ENCODE results near the gene PURB. TPM values are rescaled to one million over a fixed set of nuclear protein-coding genes. Genes with fewer than 3 reads are reported as not detected.

Gene PURB
- total RNA-seq, 1 donor from 2014 or later = 26.0 TPM

- H3K27me3 ChIP-seq = no peaks in the 10 kb centered on the region
- H3K27ac ChIP-seq = no peak overlapping the region
- no peak overlapping the region for H3K4me3 ChIP-seq
- no peaks in the 10 kb centered on the region for H3K4me1 ChIP-seq
- intact Hi-C loops (cut with DNase I) = loop anchor here (5.0 kb wide), 1 partner anchor 64 kb away; no protein-coding TSS in a partner anchor
- TF ChIP-seq, protein P1, sequence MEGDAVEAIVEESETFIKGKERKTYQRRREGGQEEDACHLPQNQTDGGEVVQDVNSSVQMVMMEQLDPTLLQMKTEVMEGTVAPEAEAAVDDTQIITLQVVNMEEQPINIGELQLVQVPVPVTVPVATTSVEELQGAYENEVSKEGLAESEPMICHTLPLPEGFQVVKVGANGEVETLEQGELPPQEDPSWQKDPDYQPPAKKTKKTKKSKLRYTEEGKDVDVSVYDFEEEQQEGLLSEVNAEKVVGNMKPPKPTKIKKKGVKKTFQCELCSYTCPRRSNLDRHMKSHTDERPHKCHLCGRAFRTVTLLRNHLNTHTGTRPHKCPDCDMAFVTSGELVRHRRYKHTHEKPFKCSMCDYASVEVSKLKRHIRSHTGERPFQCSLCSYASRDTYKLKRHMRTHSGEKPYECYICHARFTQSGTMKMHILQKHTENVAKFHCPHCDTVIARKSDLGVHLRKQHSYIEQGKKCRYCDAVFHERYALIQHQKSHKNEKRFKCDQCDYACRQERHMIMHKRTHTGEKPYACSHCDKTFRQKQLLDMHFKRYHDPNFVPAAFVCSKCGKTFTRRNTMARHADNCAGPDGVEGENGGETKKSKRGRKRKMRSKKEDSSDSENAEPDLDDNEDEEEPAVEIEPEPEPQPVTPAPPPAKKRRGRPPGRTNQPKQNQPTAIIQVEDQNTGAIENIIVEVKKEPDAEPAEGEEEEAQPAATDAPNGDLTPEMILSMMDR (IDR thresholded peaks at IDR 0.05) = peak; percentile 91
- no peaks in the 10 kb centered on the region for H3K9me3 ChIP-seq
- no peaks in the 10 kb centered on the region for H3K36me3 ChIP-seq
- DNase-seq (peak; percentile 96), ATAC-seq (peak; percentile 99)
Observed at GRCh38 chr7:44921607-44922350, 36.4 kb upstream of the PURB start.

DNA sequence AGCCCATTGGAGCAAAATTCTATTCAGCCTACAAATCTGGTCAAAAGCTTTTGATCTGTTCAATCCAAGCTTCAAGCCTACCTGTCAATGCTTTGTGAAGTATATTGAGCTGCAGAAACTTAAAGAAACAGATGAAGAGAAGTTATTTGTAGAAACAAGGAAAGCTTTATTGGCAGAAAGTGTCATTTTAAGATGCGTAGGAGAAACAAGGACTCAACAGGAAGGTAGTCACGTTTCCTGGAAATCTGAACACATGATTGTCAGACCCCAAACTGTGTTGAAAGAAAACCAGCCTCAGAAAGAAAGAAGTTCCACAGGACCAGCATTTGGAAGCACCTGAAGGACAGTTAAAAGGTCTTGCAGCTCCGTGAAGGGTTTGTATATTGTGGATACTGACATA lies 34.8 kb upstream of the PURB start:
- no peak overlapping the region for H3K27ac ChIP-seq
- TF ChIP-seq, protein P1 (IDR thresholded peaks at IDR 0.05) = no peak
- H3K4me1 ChIP-seq = no peaks in the 10 kb centered on the region
- H3K27me3 ChIP-seq = no peaks in the 10 kb centered on the region
- H3K4me3 ChIP-seq = no peak overlapping the region
- intact Hi-C loops (cut with DNase I) = loop anchor here (5.0 kb wide), 1 partner anchor 63 kb away; no protein-coding TSS in a partner anchor
- no peaks in the 10 kb centered on the region for H3K9me3 ChIP-seq
- DNase-seq (no peak), ATAC-seq (no peak)
- H3K36me3 ChIP-seq = no peaks in the 10 kb centered on the region

DNA sequence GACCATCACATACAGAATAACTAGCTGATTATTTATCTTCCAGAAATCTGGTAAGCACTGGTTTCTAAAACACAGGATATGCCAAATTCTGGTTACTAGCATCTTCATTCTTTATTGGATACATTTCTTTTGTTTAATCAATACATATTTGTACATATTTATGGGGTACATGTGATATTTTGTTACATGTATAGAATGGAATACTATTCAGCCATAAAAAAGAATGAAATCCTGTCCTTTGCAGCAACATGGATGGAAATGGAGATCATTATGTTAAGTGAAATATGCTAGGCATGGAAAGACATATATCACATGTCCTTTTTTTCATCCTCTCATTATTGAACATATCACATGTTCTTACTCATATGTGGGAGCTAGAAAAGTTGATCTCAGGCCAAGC lies 32.7 kb upstream of the PURB start:
- no peaks in the 10 kb centered on the region for H3K9me3 ChIP-seq
- H3K27ac ChIP-seq = no peak overlapping the region
- H3K27me3 ChIP-seq = no peaks in the 10 kb centered on the region
- DNase-seq (no peak), ATAC-seq (no peak)
- TF ChIP-seq, protein P1 (IDR thresholded peaks at IDR 0.05) = no peak
- H3K4me3 ChIP-seq = no peak overlapping the region
- H3K4me1 ChIP-seq = no peaks in the 10 kb centered on the region
- intact Hi-C loops (cut with DNase I) = no loop called here
- no peaks in the 10 kb centered on the region for H3K36me3 ChIP-seq

DNA sequence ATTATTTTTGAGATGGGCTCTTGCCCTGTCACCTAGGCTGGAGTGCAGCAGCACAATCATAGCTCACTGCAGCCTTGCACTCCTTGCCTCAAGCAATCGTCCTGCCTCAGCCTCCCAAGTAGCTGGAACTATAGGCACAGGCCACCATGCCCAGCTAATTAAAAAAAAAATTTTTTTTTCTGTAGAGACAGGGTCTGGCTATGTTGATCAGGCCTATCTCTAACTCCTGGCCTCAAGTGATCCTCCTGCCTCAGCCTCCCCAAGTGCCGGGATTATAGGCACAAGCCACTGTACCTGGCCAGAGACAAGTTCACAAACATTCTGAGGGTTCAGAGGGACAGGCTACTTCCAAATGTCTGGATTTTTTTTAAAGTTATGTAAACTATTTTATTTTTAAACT lies 32.1 kb upstream of the PURB start:
- no peaks in the 10 kb centered on the region for H3K36me3 ChIP-seq
- DNase-seq (no peak), ATAC-seq (no peak)
- no peaks in the 10 kb centered on the region for H3K9me3 ChIP-seq
- TF ChIP-seq, protein P1 (IDR thresholded peaks at IDR 0.05) = no peak
- H3K4me1 ChIP-seq = no peaks in the 10 kb centered on the region
- no peaks in the 10 kb centered on the region for H3K27me3 ChIP-seq
- no peak overlapping the region for H3K27ac ChIP-seq
- H3K4me3 ChIP-seq = no peak overlapping the region
- intact Hi-C loops (cut with DNase I) = no loop called here

DNA sequence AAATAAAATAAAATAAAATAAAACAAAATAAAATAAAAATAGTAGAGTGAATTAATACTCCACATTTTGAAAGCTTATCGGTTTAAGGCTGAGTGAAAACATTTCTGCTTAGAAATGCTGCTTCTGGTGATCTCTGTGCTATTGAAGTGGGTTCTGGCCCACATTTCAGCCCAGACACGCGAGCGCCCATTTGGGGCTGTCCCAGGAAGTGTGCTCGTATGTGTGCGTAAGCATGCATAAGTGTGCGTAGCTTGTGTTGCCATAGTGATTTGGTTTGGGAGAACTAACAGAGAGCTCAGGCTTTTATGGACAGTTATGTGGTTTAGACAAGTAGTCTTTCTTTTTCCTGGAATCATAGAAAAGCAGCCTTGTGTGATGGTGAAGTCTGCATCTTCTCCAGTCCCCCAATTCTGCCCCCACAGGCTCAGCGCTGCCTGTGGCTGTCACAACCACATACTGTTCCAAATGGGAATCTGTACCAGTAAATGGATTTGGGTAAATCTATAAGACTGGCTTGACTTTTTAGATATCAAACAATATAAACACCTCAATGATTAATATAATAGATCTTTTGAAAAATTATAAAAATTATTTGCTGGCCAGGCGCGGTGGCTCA lies 29.8 kb upstream of the PURB start:
- Histone ChIP-seq H3K4me1 (no peaks in the 10 kb centered on the region), H3K9me3 (no peaks in the 10 kb centered on the region), H3K36me3 (no peaks in the 10 kb centered on the region), H3K27ac (no peak overlapping the region), H3K27me3 (no peaks in the 10 kb centered on the region), H3K4me3 (no peak overlapping the region)
- intact Hi-C loops (cut with DNase I) = no loop called here
- DNase-seq (no peak), ATAC-seq (no peak)
- TF ChIP-seq, protein P1 (IDR thresholded peaks at IDR 0.05) = no peak
